GM12891 (cell line): ENCODE measurements around the gene AP5S1.
"Not testable (repeated sequence)": the region's sequence is repeated elsewhere in the genome, so short reads cannot be mapped to it uniquely, and the experiment has no call there.

Experiments
- PAX5 ChIP-seq: IDR thresholded peaks from 2 replicates; pipeline ENCODE4 v1.6.1; 2011; ENCODE audit warnings: low read length, moderate library complexity, mild to moderate bottlenecking; ENCODE audit not compliant: insufficient read depth, severe bottlenecking
- POLR2A ChIP-seq: IDR thresholded peaks from 2 replicates; pipeline ENCODE4 v1.6.1; 2011; ENCODE audit warnings: low read depth, low read length, control low read depth
- POLR2AphosphoS5 ChIP-seq: IDR thresholded peaks from 2 replicates; pipeline ENCODE4 v1.6.1; 2011; ENCODE audit warnings: low read depth, low read length, control low read depth
- POU2F2 ChIP-seq: IDR thresholded peaks from 2 replicates; pipeline ENCODE4 v1.6.1; 2011; ENCODE audit warnings: low read depth, mild to moderate bottlenecking, control low read depth, low read length, moderate library complexity
- SPI1 ChIP-seq: IDR thresholded peaks from 2 replicates; pipeline ENCODE4 v1.6.1; 2011; ENCODE audit warnings: low read depth, low read length, control low read depth
- TAF1 ChIP-seq: IDR thresholded peaks from 2 replicates; pipeline ENCODE4 v1.6.1; 2011; ENCODE audit warnings: low read depth, low read length, control low read depth

DNA sequence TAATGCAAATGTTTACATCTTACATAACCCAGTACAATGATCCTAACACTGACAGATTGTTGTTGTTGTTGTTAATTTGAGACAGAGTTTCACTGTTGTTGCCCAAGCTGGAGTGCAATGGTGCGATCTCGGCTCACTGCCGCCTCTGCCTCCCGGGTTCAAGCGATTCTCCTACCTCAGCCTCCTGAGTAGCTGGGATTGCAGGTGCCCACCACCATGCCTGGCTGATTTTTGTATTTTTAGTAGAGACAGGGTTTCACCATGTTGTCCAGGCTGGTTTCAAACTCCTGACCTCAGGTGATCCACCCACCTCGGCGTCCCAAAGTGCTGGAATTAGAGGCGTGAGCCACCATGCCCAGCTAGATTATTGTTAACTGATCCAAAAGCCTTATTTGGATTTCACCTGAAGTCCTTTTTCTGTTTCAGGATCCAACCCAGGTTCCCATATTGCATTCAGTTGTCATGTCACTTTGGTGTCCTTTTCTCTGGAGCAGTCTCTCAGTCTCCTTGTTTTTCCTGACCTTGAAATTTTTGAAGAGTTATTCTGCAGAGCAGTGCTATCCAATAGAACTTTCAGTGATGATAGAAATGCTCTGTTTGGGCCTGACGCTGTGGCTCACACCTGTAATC, 23.8 kb downstream of the AP5S1 start:
- not testable (repeated sequence) for TF ChIP-seq POLR2A, POLR2AphosphoS5, TAF1, SPI1, POU2F2, PAX5
